Naive thymus-derived CD4-positive, alpha-beta T cell (primary cell): ENCODE measurements around the gene MICAL2. TPM values are rescaled to one million over a fixed set of nuclear protein-coding genes. Genes with fewer than 3 reads are reported as not detected.

Source experiments
- ATAC-seq: fragments of 150-1000 bp; cut with Tn5 transposase; 2 replicates; pipeline ENCODE4 v1.10.0; 2021; ENCODE audit warnings: mild to moderate bottlenecking, moderate library complexity
- CTCF ChIA-PET: fragments of 350-600 bp; sonication (Branson Sonifier 250); formaldehyde crosslinking; loops from one replicate; lab custom pipeline; 2021; ENCODE audit warnings: antibody characterized with exemption; lab: Charles Lee
- POLR2A ChIA-PET: fragments of 350-600 bp; sonication (Branson Sonifier 250); formaldehyde crosslinking; loops from one replicate; lab custom pipeline; 2021; ENCODE audit warnings: antibody characterized with exemption, inconsistent platforms; lab: Charles Lee
- DNase-seq, 9 donors: peaks; one replicate each; pipeline versions ENCODE4 v3.0.0 to v3.0.0-alpha.2; 2020 to 2022; ENCODE audit warnings: mixed read lengths in 1 of 9
- H3K27ac ChIP-seq: one replicate; pipeline ENCODE4 v1.7.0; 2013; ENCODE audit warnings: mild to moderate bottlenecking, low read depth, low read length, moderate library complexity
- H3K27me3 ChIP-seq, 2 donors: one replicate each; pipeline ENCODE4 v1.7.0; 2013; ENCODE audit warnings: low read length in 2 of 2, mild to moderate bottlenecking in 2 of 2, moderate library complexity in 2 of 2; ENCODE audit not compliant: control insufficient read depth in 2 of 2, insufficient read depth in 2 of 2
- H3K36me3 ChIP-seq, 3 experiments: 1 replicate in 2 of 3; 2 replicates in 1 of 3; pipeline ENCODE4 v1.7.0; 2013; ENCODE audit warnings: low read length in 3 of 3, mild to moderate bottlenecking in 3 of 3, moderate library complexity in 1 of 3; ENCODE audit not compliant: insufficient read depth in 3 of 3, control insufficient read depth in 2 of 3
- H3K4me1 ChIP-seq, 2 donors: one replicate each; pipeline ENCODE4 v1.7.0; 2013; ENCODE audit warnings: low read length in 2 of 2, mild to moderate bottlenecking in 2 of 2, moderate library complexity in 1 of 2; ENCODE audit not compliant: control insufficient read depth in 2 of 2, insufficient read depth in 2 of 2
- H3K4me3 ChIP-seq: 2 replicates; pipeline ENCODE4 v1.7.0; 2013; ENCODE audit warnings: mild to moderate bottlenecking, low read length
- H3K9me3 ChIP-seq, 3 experiments: 1 replicate in 2 of 3; 2 replicates in 1 of 3; pipeline ENCODE4 v1.7.0; 2013; ENCODE audit warnings: low read length in 3 of 3; ENCODE audit not compliant: control insufficient read depth in 2 of 3
- H3K27ac Mint-ChIP-seq, 9 donors: one replicate each; pipeline ENCODE4 v1.8.0; 2020 to 2022; ENCODE audit warnings: mixed read lengths in 9 of 9, mild to moderate bottlenecking in 8 of 9, moderate library complexity in 5 of 9, inconsistent platforms in 2 of 9
- H3K27me3 Mint-ChIP-seq, 5 donors: one replicate each; pipeline ENCODE4 v1.8.0; 2021 to 2022; ENCODE audit warnings: mixed read lengths in 5 of 5, mild to moderate bottlenecking in 1 of 5
- H3K36me3 Mint-ChIP-seq, 5 donors: one replicate each; pipeline ENCODE4 v1.8.0; 2020 to 2022; ENCODE audit warnings: mixed read lengths in 5 of 5, mild to moderate bottlenecking in 3 of 5, inconsistent platforms in 1 of 5
- H3K4me1 Mint-ChIP-seq, 7 donors: one replicate each; pipeline ENCODE4 v1.8.0; 2020 to 2022; ENCODE audit warnings: mixed read lengths in 7 of 7, mild to moderate bottlenecking in 3 of 7, inconsistent platforms in 1 of 7
- H3K4me3 Mint-ChIP-seq, 10 donors: one replicate each; pipeline ENCODE4 v1.8.0; 2020 to 2022; ENCODE audit warnings: mild to moderate bottlenecking in 10 of 10, mixed read lengths in 10 of 10, moderate library complexity in 6 of 10, inconsistent platforms in 2 of 10
- H3K9me3 Mint-ChIP-seq, 11 donors: one replicate each; pipeline ENCODE4 v1.8.0; 2020 to 2022; ENCODE audit warnings: mixed read lengths in 11 of 11, mild to moderate bottlenecking in 4 of 11, inconsistent platforms in 1 of 11, moderate library complexity in 1 of 11
- intact Hi-C, 2 donors: fragments of 100-400 bp; cut with micrococcal nuclease; formaldehyde crosslinking; loops; one replicate each; pipeline ENCODE4 v1.15.1; 2023
- polyA plus RNA-seq, 2 donors: library from polyadenylated mRNA; unstranded; fragments of 300-500 nt; fragmentation: Illumina TruSeq; gene quantifications; one replicate each; pipeline ENCODE4 v1.2.3, GENCODE V29; 2021
- total RNA-seq, 6 experiments: library from RNA in 5 of 6; stranded (reverse) in 5 of 6; gene quantifications; 1 replicate in 5 of 6; 2 replicates in 1 of 6; pipeline ENCODE4 v1.2.3 and lab custom pipeline; 2021 to 2026

Gene MICAL2, protein sequence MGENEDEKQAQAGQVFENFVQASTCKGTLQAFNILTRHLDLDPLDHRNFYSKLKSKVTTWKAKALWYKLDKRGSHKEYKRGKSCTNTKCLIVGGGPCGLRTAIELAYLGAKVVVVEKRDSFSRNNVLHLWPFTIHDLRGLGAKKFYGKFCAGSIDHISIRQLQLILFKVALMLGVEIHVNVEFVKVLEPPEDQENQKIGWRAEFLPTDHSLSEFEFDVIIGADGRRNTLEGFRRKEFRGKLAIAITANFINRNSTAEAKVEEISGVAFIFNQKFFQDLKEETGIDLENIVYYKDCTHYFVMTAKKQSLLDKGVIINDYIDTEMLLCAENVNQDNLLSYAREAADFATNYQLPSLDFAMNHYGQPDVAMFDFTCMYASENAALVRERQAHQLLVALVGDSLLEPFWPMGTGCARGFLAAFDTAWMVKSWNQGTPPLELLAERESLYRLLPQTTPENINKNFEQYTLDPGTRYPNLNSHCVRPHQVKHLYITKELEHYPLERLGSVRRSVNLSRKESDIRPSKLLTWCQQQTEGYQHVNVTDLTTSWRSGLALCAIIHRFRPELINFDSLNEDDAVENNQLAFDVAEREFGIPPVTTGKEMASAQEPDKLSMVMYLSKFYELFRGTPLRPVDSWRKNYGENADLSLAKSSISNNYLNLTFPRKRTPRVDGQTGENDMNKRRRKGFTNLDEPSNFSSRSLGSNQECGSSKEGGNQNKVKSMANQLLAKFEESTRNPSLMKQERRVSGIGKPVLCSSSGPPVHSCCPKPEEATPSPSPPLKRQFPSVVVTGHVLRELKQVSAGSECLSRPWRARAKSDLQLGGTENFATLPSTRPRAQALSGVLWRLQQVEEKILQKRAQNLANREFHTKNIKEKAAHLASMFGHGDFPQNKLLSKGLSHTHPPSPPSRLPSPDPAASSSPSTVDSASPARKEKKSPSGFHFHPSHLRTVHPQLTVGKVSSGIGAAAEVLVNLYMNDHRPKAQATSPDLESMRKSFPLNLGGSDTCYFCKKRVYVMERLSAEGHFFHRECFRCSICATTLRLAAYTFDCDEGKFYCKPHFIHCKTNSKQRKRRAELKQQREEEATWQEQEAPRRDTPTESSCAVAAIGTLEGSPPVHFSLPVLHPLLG
- total RNA-seq: 100 to 1,000 TPM in 1 of 5 experiments, 10 to 100 TPM in 2, 1 to 10 TPM in 2; 5.8 to 112 (median 13.4) TPM
- polyA plus RNA-seq: 1 to 10 TPM; 1.1 to 2.6 TPM
- 12.5 reads per million, percentile 40 among the genes with 10 or more reads in this experiment for total RNA-seq (lab: John Stamatoyannopoulos, UW)

DNA sequence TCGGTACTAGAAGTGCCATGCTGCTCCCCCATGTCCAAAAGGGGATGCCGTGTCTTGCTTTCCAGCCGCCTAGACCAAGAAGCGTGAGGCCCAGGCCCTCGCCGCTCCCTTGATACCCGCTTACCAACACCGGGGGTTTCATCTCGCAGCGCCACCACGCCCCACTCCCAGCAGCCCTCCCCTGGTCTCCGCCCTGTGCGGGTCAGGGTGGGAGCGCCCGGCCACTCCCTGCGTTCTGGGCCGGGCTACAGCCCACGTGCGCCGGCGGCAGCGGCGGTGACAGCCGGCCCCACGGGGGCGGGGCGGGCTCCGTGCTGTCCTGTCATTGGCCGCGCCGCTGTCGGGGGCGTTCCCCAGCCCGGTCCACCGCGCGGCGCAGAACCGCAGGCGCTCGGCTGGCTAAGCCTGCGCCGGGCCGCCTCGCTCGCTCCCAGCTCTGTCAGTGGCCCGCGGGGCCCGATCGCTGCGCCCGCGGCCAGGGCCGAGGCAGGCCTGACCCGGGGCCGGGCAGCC, at the start of gene MICAL2:
TSS of gene MICAL2 (plus strand) at position 390 of the 513 bp plus-strand sequence. CDS start 51,566 bp downstream, outside the sequence.
- Histone ChIP-seq H3K4me3 (peak within 1 kb of the TSS; percentile 58), H3K4me1 (peaks cover 0 to 21% of the 10 kb centered on the region in 2 donors), H3K27me3 (no peaks in the 10 kb centered on the region), H3K9me3 (no peaks in the 10 kb centered on the region), H3K36me3 (no peaks in the 10 kb centered on the region), H3K27ac (peak within 1 kb of the TSS; percentile 46)
- H3K4me3 Mint-ChIP-seq: peak within 1 kb of the TSS; percentile 72 to 92 (median 80)
- H3K27me3 Mint-ChIP-seq: no peaks in the 10 kb centered on the region
- ChIA-PET POLR2A (interaction anchor here (0.5 to 0.6 kb wide), 2 partner anchors 35 to 301 kb away, joined by 3 to 6 read pairs; no protein-coding TSS in a partner anchor), CTCF (interaction anchor here (0.5 to 1.4 kb wide), 2 partner anchors 59 to 126 kb away, joined by 3 to 6 read pairs; no protein-coding TSS in a partner anchor)
- H3K27ac Mint-ChIP-seq: peak within 1 kb of the TSS in 8 of 9 donors; percentile 15 to 96 (median 46)
- intact Hi-C loops: loop anchor here (1.0 to 5.0 kb wide), 14 partner anchors 23 to 1253 kb away; partner anchors contain the start of genes BMAL1 (in 1 of the 2), TEAD1 (in 1 of the 2), USP47 (in 1 of the 2) and ZBED5 (in 1 of the 2)
- ATAC-seq (peak; percentile 99), DNase-seq (peak; percentile 66 to 94 (median 76))
- H3K9me3 Mint-ChIP-seq: no peaks in the 10 kb centered on the region
- H3K36me3 Mint-ChIP-seq: peaks cover 0 to 3% (median 0%) of the 10 kb centered on the region in 5 donors
- peaks cover 5 to 69% (median 12%) of the 10 kb centered on the region in 7 donors for H3K4me1 Mint-ChIP-seq

DNA sequence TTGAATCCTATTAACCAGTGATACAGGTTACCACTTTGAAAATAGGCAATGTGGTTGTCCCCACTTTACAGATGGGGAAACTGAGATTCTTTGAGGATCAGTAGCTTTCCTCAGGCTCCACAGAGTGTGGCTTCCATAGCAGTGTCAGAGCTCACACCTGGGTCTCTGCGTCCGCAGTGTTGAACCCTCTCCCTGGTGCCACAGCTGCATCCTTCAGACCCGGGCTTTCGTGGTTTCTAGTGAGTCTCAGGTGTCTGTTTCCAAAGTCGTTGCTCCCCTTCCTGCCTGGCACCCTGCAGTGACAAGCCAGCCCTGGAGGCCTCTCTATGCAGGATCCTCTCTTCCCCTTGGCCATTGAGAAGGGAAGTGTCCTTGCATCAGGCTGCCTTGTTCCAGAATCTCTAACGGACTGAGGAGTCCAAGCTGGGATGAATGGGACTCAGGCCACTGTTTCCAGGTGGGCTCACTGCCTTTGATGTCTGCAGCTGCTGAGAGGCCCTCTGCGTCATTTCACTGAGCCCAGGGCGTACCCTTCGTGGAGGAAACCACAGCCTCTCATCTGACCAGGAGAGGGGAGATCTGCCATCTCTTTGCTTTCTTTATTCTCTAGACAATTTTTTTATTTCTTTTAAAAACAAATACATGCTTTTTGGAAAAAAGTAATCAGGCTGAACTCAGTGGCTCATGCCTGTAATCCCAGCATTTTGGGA, 48.4 kb upstream of the MICAL2 start:
- ChIA-PET POLR2A (no interaction called here), CTCF (interaction anchor here (1.3 to 1.8 kb wide), 3 partner anchors 15 to 220 kb away, joined by 3 to 6 read pairs (median 5); no protein-coding TSS in a partner anchor)
- no peak for ATAC-seq
- Histone ChIP-seq H3K4me1 (no peaks in the 10 kb centered on the region), H3K4me3 (no peak overlapping the region), H3K27me3 (no peaks in the 10 kb centered on the region), H3K27ac (no peak overlapping the region), H3K9me3 (no peaks in the 10 kb centered on the region), H3K36me3 (no peaks in the 10 kb centered on the region)
- no peak overlapping the region for H3K27ac Mint-ChIP-seq
- no peak for DNase-seq
- peaks cover 0 to 6% (median 0%) of the 10 kb centered on the region in 7 donors for H3K4me1 Mint-ChIP-seq
- H3K27me3 Mint-ChIP-seq: no peaks in the 10 kb centered on the region
- intact Hi-C loops: no loop called here
- no peak overlapping the region for H3K4me3 Mint-ChIP-seq
- H3K36me3 Mint-ChIP-seq: peaks cover 0 to 6% (median 0%) of the 10 kb centered on the region in 5 donors
- H3K9me3 Mint-ChIP-seq: peaks cover 0 to 11% (median 0%) of the 10 kb centered on the region in 11 donors

DNA sequence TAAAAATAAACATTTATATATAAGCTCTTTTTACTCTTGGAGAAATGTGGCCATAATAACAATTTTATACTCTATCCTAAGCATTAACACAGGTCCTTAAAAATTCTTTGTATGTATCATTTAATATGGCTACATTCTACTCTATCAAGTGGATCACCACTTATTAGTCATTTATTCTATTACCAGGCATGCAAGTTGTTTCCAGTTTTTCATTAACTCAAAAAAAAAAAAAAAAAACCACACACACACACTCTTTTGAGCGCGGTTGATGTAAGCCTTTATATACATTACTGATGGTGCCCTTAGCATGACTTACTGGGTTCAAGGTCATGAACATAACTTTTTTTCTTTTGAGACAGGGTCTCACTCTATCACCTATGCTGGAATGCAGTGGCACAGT, 47.1 kb upstream of the MICAL2 start:
- Histone ChIP-seq H3K36me3 (no peaks in the 10 kb centered on the region), H3K4me1 (no peaks in the 10 kb centered on the region), H3K4me3 (no peak overlapping the region), H3K27ac (no peak overlapping the region), H3K9me3 (no peaks in the 10 kb centered on the region), H3K27me3 (no peaks in the 10 kb centered on the region)
- CTCF ChIA-PET: interaction anchor here (0.6 to 1.8 kb wide), 3 partner anchors 19 to 245 kb away, joined by 3 to 6 read pairs (median 5); no protein-coding TSS in a partner anchor
- H3K27me3 Mint-ChIP-seq: peaks cover 0 to 8% (median 0%) of the 10 kb centered on the region in 5 donors
- H3K27ac Mint-ChIP-seq: no peak overlapping the region
- peaks cover 0 to 6% (median 0%) of the 10 kb centered on the region in 5 donors for H3K36me3 Mint-ChIP-seq
- DNase-seq (no peak), ATAC-seq (no peak)
- H3K4me1 Mint-ChIP-seq: peaks cover 0 to 6% (median 0%) of the 10 kb centered on the region in 7 donors
- no peak overlapping the region for H3K4me3 Mint-ChIP-seq
- peaks cover 0 to 9% (median 0%) of the 10 kb centered on the region in 11 donors for H3K9me3 Mint-ChIP-seq
- intact Hi-C loops: no loop called here
- POLR2A ChIA-PET: no interaction called here

DNA sequence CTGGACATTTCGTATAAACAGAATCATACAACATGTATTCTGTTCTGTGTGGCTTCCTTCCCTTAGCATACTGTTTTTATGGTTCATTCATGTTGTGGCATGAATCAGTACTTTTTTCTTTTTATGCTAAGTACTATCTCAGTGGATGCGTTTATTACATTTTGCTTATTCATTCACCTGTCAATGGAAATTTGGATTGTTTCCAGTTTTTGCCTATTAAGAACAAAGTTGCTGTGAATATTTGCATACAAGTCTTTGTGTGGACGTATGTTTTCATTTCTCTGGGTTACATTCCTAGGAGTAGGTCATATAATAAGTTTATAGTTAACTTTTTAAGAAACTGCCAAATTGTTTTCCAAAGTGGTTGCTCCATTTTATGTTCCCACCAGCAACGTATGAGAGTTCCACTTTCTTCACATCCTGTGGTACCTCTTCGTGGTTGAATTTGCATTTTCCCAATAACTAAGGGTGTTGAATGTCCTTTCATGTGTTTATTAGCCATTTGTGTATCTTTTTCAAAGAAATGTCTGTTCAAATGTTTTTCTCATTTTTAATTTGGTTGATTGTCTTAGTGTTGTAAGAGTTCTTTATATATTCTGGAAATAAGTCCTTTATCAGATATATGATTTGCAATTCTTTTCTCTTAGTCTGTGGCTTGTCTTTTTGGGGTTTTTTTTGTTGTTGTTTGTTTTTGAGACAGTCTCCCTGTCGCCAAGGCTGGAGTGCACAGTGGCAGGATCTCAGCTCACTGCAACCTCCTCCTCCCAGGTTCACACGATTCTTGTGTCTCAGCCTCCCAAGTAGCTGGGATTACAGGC, 46.0 kb upstream of the MICAL2 start:
- DNase-seq: no peak
- H3K4me3 ChIP-seq: no peak overlapping the region
- ChIA-PET POLR2A (no interaction called here), CTCF (no interaction called here)
- Mint-ChIP-seq H3K4me1 (peaks cover 0 to 6% (median 0%) of the 10 kb centered on the region in 7 donors), H3K4me3 (no peak overlapping the region), H3K27ac (no peak overlapping the region), H3K27me3 (peaks cover 0 to 8% (median 2%) of the 10 kb centered on the region in 5 donors), H3K9me3 (peaks cover 0 to 9% (median 0%) of the 10 kb centered on the region in 11 donors), H3K36me3 (peaks cover 0 to 6% (median 0%) of the 10 kb centered on the region in 5 donors)
- ATAC-seq: no peak
- no peaks in the 10 kb centered on the region for H3K4me1 ChIP-seq
- intact Hi-C loops: no loop called here
- H3K27me3 ChIP-seq: no peaks in the 10 kb centered on the region
- no peaks in the 10 kb centered on the region for H3K36me3 ChIP-seq
- H3K27ac ChIP-seq: no peak overlapping the region
- H3K9me3 ChIP-seq: no peaks in the 10 kb centered on the region

DNA sequence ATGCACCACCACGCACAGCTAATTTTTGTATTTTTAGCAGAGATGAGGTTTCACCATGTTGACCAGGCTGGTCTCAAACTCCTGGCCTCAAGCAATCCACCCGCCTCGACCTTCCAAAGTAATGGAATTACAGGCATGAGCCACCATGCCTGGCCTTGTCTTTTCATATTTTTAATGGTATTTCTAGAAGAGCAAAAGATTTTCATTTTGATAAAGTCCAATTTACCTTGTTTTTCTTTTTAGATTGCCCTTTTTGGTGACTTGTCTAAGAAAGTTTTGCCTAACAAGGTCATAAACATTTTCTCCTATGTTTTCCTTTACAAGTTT, 45.5 kb upstream of the MICAL2 start:
- Histone ChIP-seq H3K36me3 (no peaks in the 10 kb centered on the region), H3K27me3 (no peaks in the 10 kb centered on the region), H3K9me3 (no peaks in the 10 kb centered on the region), H3K4me3 (no peak overlapping the region), H3K4me1 (no peaks in the 10 kb centered on the region), H3K27ac (no peak overlapping the region)
- CTCF ChIA-PET: no interaction called here
- Mint-ChIP-seq H3K27me3 (peaks cover 0 to 8% (median 2%) of the 10 kb centered on the region in 5 donors), H3K36me3 (peaks cover 0 to 6% (median 0%) of the 10 kb centered on the region in 5 donors), H3K9me3 (peaks cover 0 to 9% (median 0%) of the 10 kb centered on the region in 11 donors), H3K4me1 (peaks cover 0 to 6% (median 0%) of the 10 kb centered on the region in 7 donors), H3K27ac (no peak overlapping the region), H3K4me3 (no peak overlapping the region)
- ATAC-seq: no peak
- POLR2A ChIA-PET: no interaction called here
- no peak for DNase-seq
- intact Hi-C loops: no loop called here
